HCT116 (cell line): Measurements from ENCODE around the gene MSH3. TPM values are rescaled to one million over a fixed set of nuclear protein-coding genes. Genes with fewer than 3 reads are reported as not detected.

Experiments
- ATAC-seq: fragments of 200-7000 bp; cut with Tn5 transposase; 2 replicates; pipeline ENCODE4 v1.9.1; 2020; ENCODE audit warnings: mild to moderate bottlenecking, moderate library complexity
- BruUV-seq: library from RNA; stranded (reverse); fragments of 400-500 nt; replicated peaks from 2 replicates; lab custom pipeline; 2021; lab: Mats Ljungman, UMichigan
- CTCF ChIA-PET: fragments of 300-600 bp; sonication (Branson Sonifier 250); formaldehyde crosslinking; loops from one replicate; lab custom pipeline; 2021; ENCODE audit warnings: antibody characterized with exemption; lab: Charles Lee
- POLR2A ChIA-PET: fragments of 300-600, 350-600 bp; sonication (Branson Sonifier 250); formaldehyde crosslinking; loops from one replicate; lab custom pipeline; 2021; ENCODE audit warnings: antibody characterized with exemption; lab: Charles Lee
- RAD21 ChIA-PET, 2 experiments: fragments of 300-600 bp; sonication (Branson Sonifier 250); formaldehyde crosslinking; loops; one replicate each; lab custom pipeline; 2023; ENCODE audit warnings: low total read pairs in 2 of 2; ENCODE audit not compliant: uncharacterized antibody in 2 of 2, unreplicated experiment in 2 of 2, low non-redundant PET in 1 of 2; lab: Charles Lee
- DNase-seq: peaks from one replicate; pipeline ENCODE4 v3.0.0-alpha.2; 2010; ENCODE audit warnings: low read depth, low spot score
- H2AFZ ChIP-seq: fragments of 200-600 bp; shearing (Covaris generic), sonication (generic); 2 replicates; pipeline ENCODE4 v1.6.1; 2017; ENCODE audit warnings: low read depth, mixed run types, mixed read lengths, antibody characterized with exemption, low read length; ENCODE audit not compliant: poor library complexity, severe bottlenecking
- H3K27ac ChIP-seq: 2 replicates; pipeline ENCODE4 v1.5.1; 2012; ENCODE audit warnings: low read depth, low read length
- H3K27me3 ChIP-seq: fragments of 200-600 bp; sonication (generic); 2 replicates; pipeline ENCODE4 v1.6.1; 2016; ENCODE audit warnings: mixed run types, low read length, mixed read lengths; ENCODE audit not compliant: insufficient read depth
- H3K36me3 ChIP-seq, 2 experiments: fragments of 200-500 bp in 1 of 2; fragments of 200-600 bp in 1 of 2; sonication (Bioruptor generic) in 1 of 2; sonication (generic) in 1 of 2; 2 replicates each; pipeline versions ENCODE4 v1.5.1 to v1.6.1; 2014 to 2016; ENCODE audit warnings: low read length in 2 of 2, inconsistent platforms in 1 of 2, mixed read lengths in 1 of 2, mixed run types in 1 of 2; ENCODE audit not compliant: insufficient read depth in 2 of 2, control insufficient read depth in 1 of 2
- H3K4me1 ChIP-seq, 2 experiments: fragments of 200-600 bp in 1 of 2; sonication (generic) in 1 of 2; 2 replicates each; pipeline versions ENCODE4 v1.5.1 to v1.6.1; 2012 to 2017; ENCODE audit warnings: low read length in 2 of 2, inconsistent platforms in 1 of 2, mild to moderate bottlenecking in 1 of 2, mixed read lengths in 1 of 2, mixed run types in 1 of 2, moderate library complexity in 1 of 2; ENCODE audit not compliant: insufficient read depth in 2 of 2, control insufficient read depth in 1 of 2
- H3K4me2 ChIP-seq: fragments of 200-600 bp; sonication (generic); 2 replicates; pipeline ENCODE4 v1.6.1; 2017; ENCODE audit warnings: mixed run types, low read length, mixed read lengths
- H3K4me3 ChIP-seq, 2 experiments: fragments of 200-600 bp in 1 of 2; sonication (generic) in 1 of 2; replicated peaks in 1 of 2; 2 replicates each; pipeline ENCODE4 v1.5.1; 2011 to 2016; ENCODE audit warnings: low read length in 2 of 2, control low read depth in 1 of 2, low read depth in 1 of 2, mild to moderate bottlenecking in 1 of 2, mixed read lengths in 1 of 2, mixed run types in 1 of 2
- H3K79me2 ChIP-seq: fragments of 200-600 bp; sonication (generic); 2 replicates; pipeline ENCODE4 v1.6.1; 2017; ENCODE audit warnings: mild to moderate bottlenecking, mixed run types, low read length, moderate library complexity, mixed read lengths; ENCODE audit not compliant: insufficient read depth
- H3K9ac ChIP-seq: fragments of 200-600 bp; sonication (generic); 2 replicates; pipeline ENCODE4 v1.6.1; 2016; ENCODE audit warnings: low read length, mixed read lengths
- H3K9me2 ChIP-seq: fragments of 200-600 bp; sonication (generic), shearing (Covaris generic); 2 replicates; pipeline ENCODE4 v1.6.1; 2017; ENCODE audit warnings: mixed run types, mild to moderate bottlenecking, moderate library complexity; ENCODE audit not compliant: insufficient read depth
- H3K9me3 ChIP-seq, 2 experiments: fragments of 200-500 bp in 1 of 2; fragments of 200-600 bp in 1 of 2; sonication (Bioruptor generic) in 1 of 2; sonication (generic) in 1 of 2; 2 replicates each; pipeline ENCODE4 v1.6.1; 2014 to 2017; ENCODE audit warnings: low read length in 2 of 2, mixed read lengths in 2 of 2, inconsistent platforms in 1 of 2, low read depth in 1 of 2, mild to moderate bottlenecking in 1 of 2, mixed run types in 1 of 2, moderate library complexity in 1 of 2; ENCODE audit not compliant: control insufficient read depth in 1 of 2, insufficient read depth in 1 of 2
- H4K20me1 ChIP-seq: fragments of 200-600 bp; sonication (generic), shearing (Covaris generic); 2 replicates; pipeline ENCODE4 v1.6.1; 2017; ENCODE audit warnings: mixed run types, mild to moderate bottlenecking, moderate library complexity; ENCODE audit not compliant: insufficient read depth
- CEBPB ChIP-seq: IDR thresholded peaks from 2 replicates; pipeline ENCODE4 v1.6.1; 2012; ENCODE audit warnings: low read depth
- CTCF ChIP-seq, 3 experiments: fragments of 200-600 bp in 1 of 3; sonication (generic) in 1 of 3; IDR thresholded peaks in 2 of 3; conservative IDR thresholded peaks in 1 of 3; 2 replicates each; pipeline ENCODE4 v1.5.1; 2012 to 2017; ENCODE audit warnings: low read depth in 2 of 3, low read length in 2 of 3, antibody characterized with exemption in 1 of 3, borderline replicate concordance in 1 of 3, control low read depth in 1 of 3, mild to moderate bottlenecking in 1 of 3, mixed read lengths in 1 of 3, mixed run types in 1 of 3, moderate library complexity in 1 of 3; ENCODE audit not compliant: insufficient read depth in 1 of 3
- EGR1 ChIP-seq: IDR thresholded peaks from 2 replicates; pipeline ENCODE4 v1.6.1; 2012; ENCODE audit warnings: low read depth
- ELF1 ChIP-seq: IDR thresholded peaks from 2 replicates; pipeline ENCODE4 v1.6.1; 2012; ENCODE audit warnings: low read depth, borderline replicate concordance
- EZH2phosphoT487 ChIP-seq: fragments of 200-600 bp; IDR thresholded peaks from 2 replicates; pipeline ENCODE4 v1.6.1; 2018; ENCODE audit warnings: antibody characterized with exemption, borderline replicate concordance
- FOSL1 ChIP-seq: IDR thresholded peaks from 2 replicates; pipeline ENCODE4 v1.6.1; 2012; ENCODE audit warnings: low read depth
- JUND ChIP-seq: IDR thresholded peaks from 2 replicates; pipeline ENCODE4 v1.6.1; 2012
- MAX ChIP-seq: IDR thresholded peaks from 2 replicates; pipeline ENCODE4 v1.6.1; 2012
- POLR2A ChIP-seq: IDR thresholded peaks from 2 replicates; pipeline ENCODE4 v1.7.0; 2011; ENCODE audit warnings: borderline replicate concordance; ENCODE audit not compliant: insufficient read depth, insufficient read length; ENCODE audit errors: extremely low read depth
- SIN3A ChIP-seq: IDR thresholded peaks from 2 replicates; pipeline ENCODE4 v1.6.1; 2012; ENCODE audit warnings: low read depth
- SP1 ChIP-seq: IDR thresholded peaks from 2 replicates; pipeline ENCODE4 v1.6.1; 2012; ENCODE audit warnings: low read depth
- SRF ChIP-seq: IDR thresholded peaks from 2 replicates; pipeline ENCODE4 v1.6.1; 2012; ENCODE audit warnings: low read depth
- ZBTB33 ChIP-seq: IDR thresholded peaks from 2 replicates; pipeline ENCODE4 v1.6.1; 2011; ENCODE audit warnings: mild to moderate bottlenecking, low read length, moderate library complexity; ENCODE audit not compliant: insufficient replicate concordance; ENCODE audit errors: extremely low read depth
- intact Hi-C: fragments of 100-400 bp; cut with micrococcal nuclease; formaldehyde crosslinking; loops from 2 replicates; pipeline ENCODE4 v1.10.0; 2022
- total RNA-seq: library from RNA; stranded (reverse); gene quantifications from one replicate; pipeline ENCODE4 v1.2.1, GENCODE V29; 2021; ENCODE audit not compliant: unreplicated experiment

MSH3 gene
- total RNA-seq, 1 experiment from 2014 or later: 4.9 TPM

GRCh38 chr5:80654391-80655230 lies at the start of gene MSH3, which contains the start of gene DHFR (continued):
- TF ChIP-seq MAX (0 out of 2 replicates have a peak, but pooled peaks have one; percentile 25), CEBPB (no peak), JUND (no peak), POLR2A (peak; percentile 84), ZBTB33 (no peak)

- ChIA-PET POLR2A (no interaction called here), CTCF (no interaction called here), RAD21 (no interaction called here)
- DNase-seq: no peak
- no peaks in the 10 kb centered on the region for H3K9me3 ChIP-seq
- no peak overlapping the region for H3K9ac ChIP-seq
- no peaks in the 10 kb centered on the region for H4K20me1 ChIP-seq
- H2AFZ ChIP-seq: no peak overlapping the region
- no peaks in the 10 kb centered on the region for H3K9me2 ChIP-seq
- H3K27me3 ChIP-seq: no peaks in the 10 kb centered on the region
- no peaks in the 10 kb centered on the region for H3K79me2 ChIP-seq
- no peaks in the 10 kb centered on the region for H3K36me3 ChIP-seq
- no peaks in the 10 kb centered on the region for H3K4me1 ChIP-seq
- H3K27ac ChIP-seq: no peak overlapping the region
- H3K4me2 ChIP-seq: no peak overlapping the region
- H3K4me3 ChIP-seq: no peak overlapping the region
- no peak for ATAC-seq
- TF ChIP-seq POLR2A (no peak), EGR1 (no peak), ZBTB33 (no peak), SIN3A (no peak), SP1 (no peak), SRF (no peak), EZH2phosphoT487 (no peak), FOSL1 (no peak), ELF1 (no peak), CTCF (IDR thresholded peaks at IDR 0.05 in 2 of 3, conservative IDR thresholded peaks at IDR 0.05 in 1 of 3; ENCODE audit: borderline replicate concordance in 1 of 3, insufficient read depth in 1 of 3, low read depth in 2 of 3, low read length in 2 of 3) (no peak)
- intact Hi-C loops: no loop called here
- no TSS peak for BruUV-seq
Observed at GRCh38 chr5:80607343-80607742, 47.1 kb upstream of the MSH3 start.
